Measurements from ENCODE around the gene CLEC17A.
"Not testable (repeated sequence)": the region's sequence is repeated elsewhere in the genome, so short reads cannot be mapped to it uniquely, and the experiment has no call there.

Gene CLEC17A, protein sequence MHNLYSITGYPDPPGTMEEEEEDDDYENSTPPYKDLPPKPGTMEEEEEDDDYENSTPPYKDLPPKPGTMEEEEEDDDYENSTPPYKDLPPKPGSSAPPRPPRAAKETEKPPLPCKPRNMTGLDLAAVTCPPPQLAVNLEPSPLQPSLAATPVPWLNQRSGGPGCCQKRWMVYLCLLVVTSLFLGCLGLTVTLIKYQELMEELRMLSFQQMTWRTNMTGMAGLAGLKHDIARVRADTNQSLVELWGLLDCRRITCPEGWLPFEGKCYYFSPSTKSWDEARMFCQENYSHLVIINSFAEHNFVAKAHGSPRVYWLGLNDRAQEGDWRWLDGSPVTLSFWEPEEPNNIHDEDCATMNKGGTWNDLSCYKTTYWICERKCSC

DNA sequence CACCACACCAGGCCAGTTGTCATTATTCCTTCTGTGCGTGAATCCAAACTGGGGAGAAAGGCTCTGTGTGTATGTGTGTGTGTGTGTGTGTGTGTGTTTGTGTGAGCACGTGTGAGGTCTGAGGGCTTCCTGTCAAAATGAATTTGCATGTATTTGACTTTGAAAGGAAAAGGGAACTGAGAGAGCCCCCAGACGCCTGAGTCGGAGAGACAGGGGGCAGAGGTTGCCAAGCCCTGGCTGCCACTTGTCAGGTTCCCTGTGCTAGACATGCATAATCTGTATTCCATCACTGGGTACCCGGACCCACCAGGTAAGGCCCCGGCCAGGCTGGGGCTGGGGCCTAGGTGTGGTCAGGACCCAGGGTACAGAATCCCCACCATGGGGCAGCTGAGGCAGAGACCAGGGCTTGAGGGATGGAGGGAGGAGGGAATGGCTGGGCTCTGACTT is at the start of gene CLEC17A:
Gene CLEC17A, plus strand, starts transcription at position 191 of the 447 bp plus-strand sequence. Its CDS starts 77 bp downstream, at position 268.
- DNase-seq (ENCODE audit: low spot score) = no peak

- DNase-seq (ENCODE audit: low spot score) = no peak
Measured at GRCh38 chr19:14533450-14533849, 49.4 kb upstream of the CLEC17A start.

GRCh38 chr19:14536926-14537692 is 45.8 kb upstream of the CLEC17A start:
- DNase-seq (ENCODE audit: low spot score) = peak; percentile 43

GRCh38 chr19:14540741-14541525 is 42.0 kb upstream of the CLEC17A start:
- no peak for DNase-seq (ENCODE audit: low spot score)

DNA sequence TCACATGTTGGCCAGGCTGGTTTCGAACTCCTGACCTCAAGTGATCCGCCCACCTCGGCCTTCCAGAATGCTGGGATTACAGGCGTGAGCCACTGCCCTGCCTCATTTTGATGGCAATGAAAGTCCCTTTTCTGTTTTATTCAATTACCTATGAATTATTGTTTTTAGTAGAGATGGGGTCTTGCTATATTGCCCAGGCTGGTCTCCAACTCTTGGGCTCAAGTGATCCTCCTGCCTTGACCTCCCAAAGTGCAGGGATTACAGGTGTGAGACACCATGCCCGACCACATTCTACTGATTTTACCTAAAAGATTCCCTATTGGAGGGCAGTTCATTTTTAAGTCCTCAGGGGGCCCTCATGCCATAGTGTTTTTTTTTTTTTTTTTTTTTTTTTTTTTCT is 40.9 kb upstream of the CLEC17A start:
- DNase-seq (ENCODE audit: low spot score) = not testable (repeated sequence)

- peak; percentile 62 for DNase-seq (ENCODE audit: low spot score)
Measured at GRCh38 chr19:14542711-14543328, 40.1 kb upstream of the CLEC17A start.

GRCh38 chr19:14544047-14544446 is 38.8 kb upstream of the CLEC17A start:
- DNase-seq (ENCODE audit: low spot score) = no peak

GRCh38 chr19:14544977-14545715 is 37.7 kb upstream of the CLEC17A start:
- no peak for DNase-seq (ENCODE audit: low spot score)

GRCh38 chr19:14545716-14546082 is 37.2 kb upstream of the CLEC17A start:
- DNase-seq (ENCODE audit: low spot score) = no peak

GRCh38 chr19:14550201-14550754 is 32.6 kb upstream of the CLEC17A start:
- no peak for DNase-seq (ENCODE audit: low spot score)

GRCh38 chr19:14551134-14552005 is 31.5 kb upstream of the CLEC17A start:
- DNase-seq (ENCODE audit: low spot score) = peak; percentile 60

DNA sequence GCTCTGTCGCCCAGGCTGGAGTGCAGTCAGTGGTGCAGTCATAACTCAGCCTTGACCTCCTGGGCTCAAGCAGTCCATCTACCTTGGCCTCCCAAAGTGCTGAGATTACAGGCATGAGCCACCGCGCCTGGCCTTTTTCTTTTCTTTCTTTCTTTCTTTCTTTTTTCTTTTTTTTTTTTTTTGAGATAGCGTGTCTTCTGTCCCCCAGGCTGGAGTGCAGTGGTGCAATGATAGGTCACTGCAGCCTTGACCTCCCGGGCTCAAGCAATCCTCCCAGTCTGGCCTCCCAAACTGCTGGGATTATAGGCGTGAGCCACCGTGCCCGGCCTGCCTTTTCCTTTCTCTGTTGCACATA is 30.9 kb upstream of the CLEC17A start:
- DNase-seq (ENCODE audit: low spot score) = not testable (repeated sequence)

DNA sequence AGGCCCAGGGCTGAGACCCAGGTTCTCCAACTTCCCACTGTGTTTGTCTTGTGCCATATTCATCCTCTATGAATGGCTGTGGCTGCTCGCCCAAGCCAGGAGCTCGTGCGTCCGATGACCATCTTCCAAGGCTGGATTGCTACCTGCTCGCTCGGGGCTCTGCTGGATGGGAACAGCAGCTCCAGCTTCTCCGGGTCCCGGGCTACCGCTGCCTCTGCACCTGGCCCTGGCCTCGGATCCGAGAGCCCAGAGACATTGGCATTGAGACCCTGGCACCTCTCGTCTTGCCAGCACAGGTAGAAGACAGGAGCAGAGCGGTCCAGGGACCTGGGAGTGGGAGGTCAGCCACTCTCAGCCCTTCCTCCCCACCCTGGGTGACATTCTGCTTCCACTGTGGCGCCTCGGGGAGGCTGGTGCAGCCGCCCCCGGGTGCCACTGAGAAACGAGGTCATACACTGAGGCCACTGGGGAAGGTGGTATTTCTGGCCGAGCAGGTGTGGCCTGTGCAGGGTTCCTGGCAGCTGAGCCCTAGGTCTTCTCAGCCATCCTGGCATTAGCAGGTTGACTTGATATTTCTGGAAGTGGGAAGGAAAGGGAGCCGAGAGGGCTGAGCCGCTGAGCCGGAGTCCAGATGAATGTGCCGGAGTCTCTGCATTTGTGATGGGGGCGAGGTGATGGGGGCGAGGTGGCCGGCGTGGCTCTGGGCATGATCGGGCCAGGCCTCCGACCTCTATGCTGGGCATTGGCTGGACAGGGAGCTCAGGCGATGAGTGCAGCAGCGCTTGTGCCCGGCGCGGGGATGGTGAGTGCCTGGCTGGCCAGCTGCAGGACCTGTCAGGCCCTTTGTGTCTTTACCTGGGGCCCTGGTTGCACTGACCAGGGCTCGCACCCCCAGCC is 29.6 kb upstream of the CLEC17A start:
- no peak for DNase-seq (ENCODE audit: low spot score)

GRCh38 chr19:14553939-14554243 is 29.0 kb upstream of the CLEC17A start:
- no peak for DNase-seq (ENCODE audit: low spot score)

DNA sequence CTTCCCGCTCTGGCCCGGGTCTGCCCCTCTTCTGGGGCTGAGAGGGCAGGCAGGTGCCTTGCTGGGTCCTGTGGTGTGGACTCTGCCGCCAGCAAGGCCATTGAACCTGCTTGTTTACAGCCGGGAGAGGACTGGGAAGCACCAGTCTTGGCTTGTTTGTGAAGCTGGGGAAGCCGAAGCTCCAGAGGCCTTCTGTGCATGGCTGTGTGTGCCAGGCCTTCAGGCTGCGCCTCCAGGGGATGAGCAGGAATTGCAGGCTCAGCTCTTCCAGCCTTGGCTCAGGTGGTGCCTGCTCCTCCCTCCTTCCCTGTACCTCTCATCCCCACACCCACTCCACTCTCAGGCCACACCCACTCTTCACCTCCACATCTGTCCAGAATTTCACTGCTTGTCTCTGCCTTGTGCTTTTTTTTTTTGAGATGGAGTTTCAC is 28.5 kb upstream of the CLEC17A start:
- DNase-seq (ENCODE audit: low spot score) = no peak

DNA sequence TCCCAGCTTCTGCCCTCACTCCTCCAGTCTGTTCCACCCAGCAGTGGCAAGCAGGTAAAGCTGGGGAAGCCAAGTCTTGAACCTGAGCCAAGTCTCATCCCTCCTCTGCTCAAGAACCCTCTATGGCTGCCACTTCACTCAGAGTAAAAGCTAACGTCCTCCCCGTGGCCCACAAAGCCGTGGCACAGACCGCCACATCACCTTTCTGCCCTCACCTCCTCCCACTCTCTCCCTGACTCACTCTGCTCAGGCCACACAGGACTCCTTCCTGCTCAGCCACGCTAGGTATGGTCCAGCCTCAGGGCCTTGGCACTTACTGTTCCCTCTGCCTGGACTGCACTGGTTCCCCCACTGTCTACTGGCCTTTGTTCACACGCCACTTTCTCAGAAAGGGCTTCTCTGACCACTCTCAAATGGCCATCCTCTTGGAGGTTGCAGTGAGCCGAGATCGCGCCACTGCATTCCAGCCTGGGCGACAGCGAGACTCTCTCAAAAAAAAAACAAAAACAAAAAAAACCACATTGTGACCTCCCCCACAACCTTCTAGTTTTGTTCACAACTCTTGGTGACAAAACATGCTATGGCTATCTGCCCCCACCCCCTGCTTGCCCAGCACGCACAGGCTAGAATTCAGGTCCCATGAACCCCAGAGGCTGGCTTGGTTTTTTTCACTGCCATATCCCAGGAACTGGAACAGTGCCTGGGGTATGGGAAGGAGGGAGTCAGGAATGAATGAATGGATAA is 26.8 kb upstream of the CLEC17A start:
- DNase-seq (ENCODE audit: low spot score) = no peak

DNA sequence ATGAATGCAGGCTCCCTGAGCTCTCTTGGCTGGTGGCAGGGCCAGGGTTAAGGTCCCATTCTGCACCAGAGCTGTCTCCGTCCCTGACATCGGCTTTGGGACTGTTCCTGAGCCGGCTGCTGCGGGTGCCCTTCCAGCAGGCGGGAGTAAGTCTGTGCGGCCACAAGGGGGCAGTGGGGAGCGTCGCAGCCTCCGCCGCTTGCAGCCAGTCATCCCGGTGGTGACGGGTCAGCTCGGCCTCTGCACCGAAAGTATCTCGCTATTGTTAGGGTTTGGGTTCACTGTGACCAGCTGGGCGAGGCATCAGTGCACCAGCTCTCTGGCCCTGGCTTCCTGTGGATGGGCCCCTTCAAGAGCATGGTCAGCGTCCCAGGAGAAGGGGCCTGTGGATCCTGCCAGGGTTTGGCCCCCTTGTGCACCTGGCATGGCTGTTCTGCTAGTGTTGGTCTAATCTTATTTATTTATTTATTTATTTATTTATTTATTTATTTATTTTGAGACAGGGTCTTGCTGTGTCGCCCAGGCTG is 26.2 kb upstream of the CLEC17A start:
- DNase-seq (ENCODE audit: low spot score) = peak; percentile 94

Data from AG08395 (cell line).